BJ (cell line): ENCODE results near the gene SHC2. TPM values are rescaled to one million over a fixed set of nuclear protein-coding genes. Genes with fewer than 3 reads are reported as not detected.

Source experiments
- CTCF ChIA-PET: fragments of 350-600 bp; formaldehyde crosslinking; extraction: SDS; loops from one replicate; lab custom pipeline; 2021; ENCODE audit warnings: antibody characterized with exemption, inconsistent platforms; lab: Yijun Ruan, JAX
- POLR2A ChIA-PET: fragments of 300-600 bp; sonication (Branson Sonifier 250); formaldehyde crosslinking; extraction: SDS; loops from one replicate; lab custom pipeline; 2021; ENCODE audit warnings: antibody characterized with exemption; lab: Charles Lee
- DNase-seq: peaks from one replicate; pipeline ENCODE4 v3.0.0-alpha.2; 2011; ENCODE audit warnings: low read depth
- H3K27me3 ChIP-seq: 2 replicates; pipeline ENCODE4 v1.6.0; 2011; ENCODE audit warnings: low read length; ENCODE audit not compliant: control insufficient read depth, insufficient read depth
- H3K36me3 ChIP-seq: 2 replicates; pipeline ENCODE4 v1.5.1; 2011; ENCODE audit warnings: low read length; ENCODE audit not compliant: control insufficient read depth, insufficient read depth
- H3K4me3 ChIP-seq: 2 replicates; pipeline ENCODE4 v1.5.1; 2011; ENCODE audit warnings: low read depth, mild to moderate bottlenecking, control low read depth, low read length
- CTCF ChIP-seq: IDR thresholded peaks from 2 replicates; pipeline ENCODE4 v1.5.1; 2011; ENCODE audit warnings: low read depth, mild to moderate bottlenecking, control low read depth, inconsistent platforms, low read length, moderate library complexity; ENCODE audit not compliant: insufficient read depth
- polyA plus RNA-seq: library from polyadenylated mRNA; depleted of rRNA; stranded (reverse); fragments of >200 nt; gene quantifications from 2 replicates; pipeline ENCODE4 v1.2.3, GENCODE V29; 2011

SHC2 gene
- polyA plus RNA-seq, 1 experiment: 3.4 TPM

GRCh38 chr19:478976-479375 is 18.1 kb upstream of the SHC2 start:
- ChIA-PET CTCF (no interaction called here), POLR2A (no interaction called here)
- no peak overlapping the region for H3K4me3 ChIP-seq
- no peak for TF ChIP-seq CTCF
- DNase-seq: no peak
- H3K27me3 ChIP-seq: no peaks in the 10 kb centered on the region
- no peaks in the 10 kb centered on the region for H3K36me3 ChIP-seq

GRCh38 chr19:478236-478903 is 17.5 kb upstream of the SHC2 start:
- H3K27me3 ChIP-seq: no peaks in the 10 kb centered on the region
- ChIA-PET CTCF (no interaction called here), POLR2A (interaction anchor here (0.7 kb wide), 1 partner anchor 134 kb away, joined by 3 read pairs; the partner anchor contains the start of gene MIER2)
- no peak for DNase-seq
- no peak overlapping the region for H3K4me3 ChIP-seq
- no peaks in the 10 kb centered on the region for H3K36me3 ChIP-seq
- TF ChIP-seq CTCF: no peak

- no peak for TF ChIP-seq CTCF
- no peak for DNase-seq
- Histone ChIP-seq H3K27me3 (no peaks in the 10 kb centered on the region), H3K4me3 (no peak overlapping the region), H3K36me3 (no peaks in the 10 kb centered on the region)
- ChIA-PET POLR2A (no interaction called here), CTCF (no interaction called here)
These were observed 14.5 kb upstream of the SHC2 start for GRCh38 chr19:475360-475759.

GRCh38 chr19:474126-475078 is 13.6 kb upstream of the SHC2 start:
- Histone ChIP-seq H3K4me3 (no peak overlapping the region), H3K36me3 (no peaks in the 10 kb centered on the region), H3K27me3 (no peaks in the 10 kb centered on the region)
- DNase-seq: no peak
- CTCF ChIA-PET: no interaction called here
- TF ChIP-seq CTCF: no peak
- POLR2A ChIA-PET: no interaction called here
